C1 segment of cervical spinal cord (tissue), 14 donors: ENCODE data around the gene HTR1D.

Source experiments
- DNase-seq, 14 donors: peaks; one replicate each; lab custom pipeline; 2025; lab: John Stamatoyannopoulos, UW

HTR1D gene

GRCh38 chr1:23184212-23184934 lies 32.9 kb downstream of the HTR1D start:
- DNase-seq: peak in 3 of 14 donors; percentile 6 to 21 (median 19)

- DNase-seq: no peak
These were observed 37.4 kb downstream of the HTR1D start for GRCh38 chr1:23179862-23180261.

GRCh38 chr1:23178950-23179349 lies 38.4 kb downstream of the HTR1D start:
- DNase-seq: no peak

GRCh38 chr1:23178414-23178813 lies 38.9 kb downstream of the HTR1D start:
- DNase-seq: no peak

GRCh38 chr1:23177438-23178380 lies 39.6 kb downstream of the HTR1D start:
- peak in 12 of 14 donors; percentile 4 to 81 (median 25) for DNase-seq

- DNase-seq: no peak
These were observed 40.3 kb downstream of the HTR1D start for GRCh38 chr1:23177031-23177430.

GRCh38 chr1:23174426-23175110 lies 42.7 kb downstream of the HTR1D start:
- no peak for DNase-seq

GRCh38 chr1:23171181-23171755 lies 46.0 kb downstream of the HTR1D start:
- no peak for DNase-seq

- peak in 9 of 14 donors; percentile 8 to 40 (median 11) for DNase-seq
These were observed 47.5 kb downstream of the HTR1D start for GRCh38 chr1:23169727-23170335.

- DNase-seq: no peak
These were observed 48.1 kb downstream of the HTR1D start for GRCh38 chr1:23169195-23169575.

- peak; percentile 54 to 91 (median 84) for DNase-seq
These were observed 48.7 kb downstream of the HTR1D start, which contains the start of gene LUZP1 for GRCh38 chr1:23168445-23169194. LUZP1 (minus strand) TSS chr1:23168856.

- DNase-seq: peak in 3 of 14 donors; percentile 25 to 50 (median 32)
These were observed 49.2 kb downstream of the HTR1D start for GRCh38 chr1:23168079-23168444.

GRCh38 chr1:23167353-23168078 lies 49.8 kb downstream of the HTR1D start:
- DNase-seq: peak in 10 of 14 donors; percentile 5 to 54 (median 28)

- no peak for DNase-seq
These were observed 50.4 kb downstream of the HTR1D start for GRCh38 chr1:23166854-23167253.

GRCh38 chr1:23163395-23163794 lies 53.9 kb downstream of the HTR1D start:
- DNase-seq: no peak

GRCh38 chr1:23159963-23160877 lies 57.1 kb downstream of the HTR1D start:
- no peak for DNase-seq

GRCh38 chr1:23156940-23157339 lies 60.4 kb downstream of the HTR1D start:
- no peak for DNase-seq

- DNase-seq: no peak
These were observed 64.2 kb downstream of the HTR1D start for GRCh38 chr1:23152966-23153684.
